Activated naive CD4-positive, alpha-beta T cell treated with anti-CD3 and anti-CD28 coated beads, Interleukin-2, amount 50 U/mL, for 16 hours (primary cell): ENCODE measurements around the gene TCFL5.

ENCODE experiments used
- DNase-seq: peaks from one replicate; pipeline ENCODE4 v3.0.0-alpha.2; 2020

The TCFL5 gene

GRCh38 chr20:62820962-62821725 is 40.5 kb downstream of the TCFL5 start:
- DNase-seq: no peak

DNA sequence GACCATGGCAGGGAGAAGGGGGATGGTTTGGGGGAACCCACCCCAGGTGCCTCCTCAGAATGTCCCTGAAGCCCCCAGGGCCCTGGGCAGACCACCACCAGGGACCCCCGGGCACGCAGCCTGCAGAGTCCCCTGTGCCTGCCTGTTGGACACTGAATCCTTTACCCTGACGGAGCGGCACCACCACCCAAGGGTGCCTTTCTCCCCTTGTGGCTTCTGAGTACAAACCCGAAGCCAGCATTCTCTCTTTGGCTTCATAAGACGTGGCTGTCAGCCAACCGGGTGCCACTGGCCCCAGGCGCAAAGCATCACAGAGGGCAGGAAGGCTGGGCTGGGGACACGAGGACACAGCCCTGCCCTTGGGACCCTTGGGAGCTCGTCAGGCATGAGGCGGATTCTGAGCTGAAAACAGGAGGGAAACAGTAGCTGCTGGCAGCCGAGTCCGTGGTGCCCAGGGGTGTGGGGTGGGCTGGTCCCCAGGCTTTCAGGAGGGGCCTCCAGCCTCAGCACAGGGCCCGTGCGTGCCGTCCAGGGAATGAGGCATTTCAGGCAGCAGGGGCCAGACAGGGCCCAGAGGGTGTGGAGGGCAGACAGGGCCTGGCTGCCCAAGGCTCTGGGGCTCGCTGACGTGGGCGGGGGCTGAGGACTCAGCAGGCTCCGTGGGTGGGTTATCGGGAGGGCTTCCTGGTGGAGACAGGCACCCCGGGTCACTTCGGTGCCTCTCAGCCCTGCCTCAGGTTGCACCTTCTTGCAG is 41.2 kb downstream of the TCFL5 start:
- no peak for DNase-seq

- DNase-seq: no peak
Observed at GRCh38 chr20:62819494-62820174, 42.0 kb downstream of the TCFL5 start.

GRCh38 chr20:62818592-62819493 is 42.8 kb downstream of the TCFL5 start:
- DNase-seq: no peak

DNA sequence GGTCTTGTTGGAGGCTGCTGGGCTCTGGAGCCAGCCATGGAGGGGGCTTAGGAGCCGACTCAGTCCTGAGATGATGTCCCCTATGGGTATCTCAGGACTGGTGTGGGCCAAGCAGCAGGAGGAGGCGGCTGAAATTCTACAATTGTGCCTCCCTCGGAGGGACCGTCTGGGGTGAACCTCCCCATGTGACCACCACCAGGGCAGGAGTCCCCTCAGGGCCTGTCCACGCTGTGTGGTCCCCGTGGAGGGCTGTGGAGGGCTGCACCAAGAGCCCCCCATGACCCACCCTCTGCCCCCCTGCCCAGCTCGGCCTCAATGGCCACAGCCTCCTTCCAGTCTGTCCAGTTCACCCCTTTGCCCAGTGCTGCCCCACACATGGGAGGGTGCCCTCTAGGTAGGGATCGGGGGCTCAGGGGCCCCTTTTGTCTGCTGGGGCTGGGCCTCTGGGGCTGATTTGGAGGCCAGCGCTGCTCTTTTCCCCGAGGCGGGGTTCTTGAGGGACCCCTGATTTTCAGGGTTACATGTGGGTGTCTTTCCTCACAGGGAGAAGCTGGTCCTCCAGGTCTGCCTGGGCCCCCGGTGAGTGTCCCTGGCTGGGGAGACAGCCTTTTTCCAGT is 43.5 kb downstream of the TCFL5 start:
- DNase-seq: no peak

- no peak for DNase-seq
Observed at GRCh38 chr20:62816884-62817873, 44.4 kb downstream of the TCFL5 start, which contains the start of gene COL9A3. COL9A3 (plus strand) TSS chr20:62817050; CDS start chr20:62817065, 15 bp downstream.

DNA sequence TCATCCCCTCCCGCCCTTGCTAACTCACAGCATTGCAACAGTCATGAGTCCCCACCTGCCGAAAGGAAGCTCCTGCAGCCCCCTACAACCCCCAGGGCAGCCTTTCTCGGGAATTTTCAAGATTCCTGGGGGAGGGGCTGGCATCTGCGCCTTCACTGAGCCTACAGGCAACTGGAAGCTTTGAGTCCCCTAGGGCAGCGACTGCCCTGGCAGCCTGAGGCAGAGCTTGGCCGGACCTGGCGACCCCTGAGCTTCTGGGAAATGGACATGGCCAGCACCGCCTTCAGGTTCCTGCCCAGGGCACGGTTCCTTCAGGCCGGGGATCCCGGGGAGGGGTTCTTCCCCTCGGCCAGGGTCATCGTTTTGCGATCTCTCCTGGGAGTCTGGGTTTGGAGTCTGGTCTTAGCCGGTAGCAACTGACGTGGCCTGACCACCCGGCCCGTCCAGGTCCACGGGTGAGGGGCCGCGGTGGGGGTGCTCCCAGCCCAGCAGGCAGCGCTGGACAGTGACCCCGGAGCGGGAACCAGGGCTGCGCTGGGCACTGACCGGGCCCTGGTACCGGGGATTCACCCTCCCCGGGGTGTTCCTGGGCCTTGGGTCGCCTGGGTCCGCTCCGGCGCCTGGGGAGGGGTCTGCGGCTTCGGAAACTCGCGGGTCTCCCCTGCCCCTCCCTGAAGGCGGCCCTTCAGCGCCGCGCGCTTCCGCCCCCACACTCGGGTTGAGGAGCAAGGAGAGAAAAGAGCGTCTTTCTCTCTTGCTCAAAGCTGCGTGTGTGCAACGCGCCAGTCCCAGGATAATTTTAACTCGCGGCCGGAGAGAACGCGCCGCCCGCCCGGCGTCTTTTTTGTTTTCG is 45.4 kb downstream of the TCFL5 start:
- no peak for DNase-seq

DNA sequence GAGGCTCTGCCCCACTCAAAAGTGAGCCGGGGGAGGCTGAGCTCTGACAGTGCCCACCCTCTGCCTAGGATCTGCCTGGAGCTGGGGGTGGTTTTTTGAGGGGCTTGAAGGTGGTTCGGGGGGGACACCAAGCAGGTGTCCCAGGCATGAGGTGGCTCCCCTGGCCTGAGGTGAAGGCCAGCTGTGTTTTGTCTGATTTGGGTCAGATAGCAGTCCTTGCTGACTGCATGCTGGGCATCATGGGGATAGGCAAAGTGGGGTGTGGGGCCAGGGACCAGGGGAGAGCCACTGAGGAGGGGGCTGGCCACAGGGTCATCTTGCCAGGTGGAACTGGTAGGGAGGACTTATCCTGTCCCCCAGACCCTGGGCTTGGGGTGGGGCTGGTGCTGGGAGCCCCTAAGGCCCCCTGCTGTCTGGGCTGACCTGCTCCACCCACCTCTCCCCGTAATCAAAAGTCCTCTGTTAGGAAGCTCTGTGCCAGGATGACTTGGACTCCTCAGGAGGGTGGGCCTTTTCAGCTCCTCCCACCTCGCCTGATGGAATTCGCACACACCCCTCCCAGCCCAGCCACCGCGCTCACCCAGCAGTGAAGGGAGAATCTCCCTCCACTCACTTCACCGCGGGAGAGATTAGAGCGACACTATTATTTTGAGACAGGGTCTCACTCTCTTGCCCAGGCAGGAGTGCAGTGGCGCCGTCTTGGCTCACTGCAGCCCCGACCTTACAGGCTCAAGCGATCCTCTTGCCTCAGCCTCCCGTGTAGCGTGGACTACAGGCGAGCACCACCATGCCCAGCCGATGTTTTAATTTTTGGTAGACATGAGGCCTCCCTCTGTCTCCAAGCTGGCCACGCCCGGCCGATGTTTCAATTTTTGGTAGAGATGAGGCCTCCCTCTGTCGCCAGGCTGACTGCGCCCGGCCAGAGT is 46.3 kb downstream of the TCFL5 start:
- DNase-seq: no peak

GRCh38 chr20:62814709-62815065 is 46.9 kb downstream of the TCFL5 start:
- DNase-seq: no peak

DNA sequence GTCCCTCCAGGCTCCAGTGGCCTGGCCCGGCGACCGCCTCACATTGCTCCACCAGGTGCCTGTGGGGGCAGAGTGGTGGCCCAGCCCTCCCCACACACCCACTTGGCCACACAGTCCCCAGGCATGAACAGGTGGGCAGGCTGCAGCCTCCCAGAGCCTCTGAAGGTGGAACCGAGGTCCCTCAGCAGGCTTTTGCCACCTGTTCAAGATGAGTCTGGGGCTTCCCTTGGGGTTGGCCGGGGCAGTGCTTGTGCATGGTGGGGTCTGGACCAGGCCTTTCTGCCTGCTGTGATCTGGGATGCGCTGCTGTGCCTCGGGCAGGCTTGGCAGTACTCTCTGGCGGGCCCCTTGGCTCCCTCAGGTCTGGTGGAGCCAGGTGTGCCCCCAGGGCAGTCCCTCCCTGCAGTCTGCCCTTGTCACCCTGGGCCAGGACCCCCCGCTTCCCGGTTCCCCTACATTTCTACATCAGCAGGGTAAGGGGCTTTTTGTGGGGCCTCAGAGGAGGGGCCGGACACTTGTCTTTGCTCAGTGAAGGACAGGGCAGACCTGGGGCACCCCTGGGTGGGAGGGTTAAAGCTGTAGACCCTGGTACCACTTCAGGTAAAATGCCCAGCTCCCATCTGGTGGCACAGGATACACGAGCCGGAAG is 47.4 kb downstream of the TCFL5 start:
- DNase-seq: no peak

DNA sequence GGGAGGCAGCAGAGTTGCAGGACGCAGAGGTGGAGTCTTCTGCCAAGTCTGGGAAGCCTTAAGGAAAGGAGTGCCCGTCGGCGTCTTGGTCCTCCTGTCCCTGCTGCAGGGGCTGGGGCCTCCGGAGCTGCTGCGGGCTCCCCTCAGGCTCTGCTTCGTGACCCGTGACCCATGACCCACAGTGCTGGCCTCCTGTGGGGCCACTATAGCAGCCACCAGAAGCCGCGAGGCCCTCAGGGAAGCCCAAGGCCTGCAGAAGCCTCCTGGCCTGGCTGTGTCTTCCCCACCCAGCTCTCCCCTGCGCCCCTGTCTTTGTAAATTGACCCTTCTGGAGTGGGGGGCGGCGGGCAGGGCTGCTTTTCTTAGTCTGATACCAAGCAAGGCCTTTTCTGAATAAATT is 48.0 kb downstream of the TCFL5 start:
- DNase-seq: no peak

DNA sequence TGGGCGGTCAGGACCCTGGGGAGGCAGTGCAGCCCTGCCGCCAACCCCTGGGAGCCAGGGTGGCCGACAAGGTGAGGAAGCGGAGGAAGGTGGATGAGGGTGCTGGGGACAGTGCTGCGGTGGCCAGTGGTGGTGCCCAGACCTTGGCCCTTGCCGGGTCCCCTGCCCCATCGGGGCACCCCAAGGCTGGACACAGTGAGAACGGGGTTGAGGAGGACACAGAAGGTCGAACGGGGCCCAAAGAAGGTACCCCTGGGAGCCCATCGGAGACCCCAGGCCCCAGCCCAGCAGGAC is 48.8 kb downstream of the TCFL5 start:
- DNase-seq: no peak

DNA sequence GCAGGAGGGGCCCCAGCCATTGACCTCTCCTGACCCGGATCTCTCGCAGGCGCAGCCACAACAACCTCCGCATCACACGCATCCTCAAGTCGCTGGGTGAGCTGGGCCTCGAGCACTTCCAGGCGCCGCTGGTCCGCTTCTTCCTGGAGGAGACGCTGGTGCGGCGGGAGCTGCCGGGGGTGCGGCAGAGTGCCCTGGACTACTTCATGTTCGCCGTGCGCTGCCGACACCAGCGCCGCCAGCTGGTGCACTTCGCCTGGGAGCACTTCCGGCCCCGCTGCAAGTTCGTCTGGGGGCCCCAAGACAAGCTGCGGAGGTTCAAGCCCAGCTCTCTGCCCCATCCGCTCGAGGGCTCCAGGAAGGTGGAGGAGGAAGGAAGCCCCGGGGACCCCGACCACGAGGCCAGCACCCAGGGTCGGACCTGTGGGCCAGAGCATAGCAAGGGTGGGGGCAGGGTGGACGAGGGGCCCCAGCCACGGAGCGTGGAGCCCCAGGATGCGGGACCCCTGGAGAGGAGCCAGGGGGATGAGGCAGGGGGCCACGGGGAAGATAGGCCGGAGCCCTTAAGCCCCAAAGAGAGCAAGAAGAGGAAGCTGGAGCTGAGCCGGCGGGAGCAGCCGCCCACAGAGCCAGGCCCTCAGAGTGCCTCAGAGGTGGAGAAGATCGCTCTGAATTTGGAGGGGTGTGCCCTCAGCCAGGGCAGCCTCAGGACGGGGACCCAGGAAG is 49.3 kb downstream of the TCFL5 start:
- no peak for DNase-seq

- no peak for DNase-seq
Observed at GRCh38 chr20:62811720-62812119, 49.9 kb downstream of the TCFL5 start.

- DNase-seq: no peak
Observed at GRCh38 chr20:62811320-62811719, 50.3 kb downstream of the TCFL5 start.

DNA sequence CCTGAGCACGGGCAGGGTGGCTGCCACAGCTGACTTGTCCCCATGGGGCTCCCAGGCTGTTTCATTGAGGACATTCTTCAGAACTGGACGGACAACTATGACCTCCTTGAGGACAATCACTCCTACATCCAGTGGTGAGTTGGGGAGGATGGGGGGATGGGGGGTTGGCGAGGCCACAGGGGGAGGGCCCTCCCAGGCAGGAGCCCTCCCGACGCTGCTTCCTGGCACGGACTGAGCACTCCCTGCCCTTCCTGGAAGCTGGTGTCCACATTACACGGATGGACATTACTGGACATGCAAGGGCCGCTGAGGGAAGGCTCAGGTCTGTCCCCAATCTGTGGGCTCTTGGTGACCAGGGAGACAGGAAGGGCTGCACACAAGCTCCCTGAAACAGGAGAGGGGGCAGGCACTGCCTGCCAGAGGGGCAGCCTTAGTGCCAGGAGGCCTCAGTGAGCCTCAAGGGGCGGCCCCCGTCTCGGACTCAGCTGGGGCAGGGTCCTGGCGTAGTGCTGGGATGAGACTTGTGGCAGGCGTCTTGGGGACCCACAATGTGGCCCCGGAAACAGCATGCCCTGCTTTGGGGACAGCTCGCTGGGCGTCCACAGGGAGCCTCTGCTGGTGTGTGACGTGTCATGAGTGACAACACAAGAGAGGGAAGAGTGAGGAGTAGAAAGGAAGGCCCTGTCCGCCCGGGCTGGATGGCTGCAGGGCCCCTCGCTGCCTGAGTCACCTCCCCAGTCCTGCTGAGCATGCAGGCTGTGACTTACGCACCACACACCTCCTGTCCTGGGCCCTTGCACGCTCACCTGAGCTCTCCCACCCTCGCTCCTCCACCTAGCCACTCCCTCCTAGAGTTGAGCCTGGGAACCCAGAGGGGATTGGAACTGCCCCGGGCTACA is 51.8 kb downstream of the TCFL5 start:
- DNase-seq: no peak
